ENCODE results near the gene ZNF582.
"Not testable (repeated sequence)": the region's sequence is repeated elsewhere in the genome, so short reads cannot be mapped to it uniquely, and the experiment has no call there.

Gene ZNF582

GRCh38 chr19:56351208-56351607 lies 42.1 kb downstream of the ZNF582 start:
- DNase-seq (ENCODE audit: low spot score): no peak

DNA sequence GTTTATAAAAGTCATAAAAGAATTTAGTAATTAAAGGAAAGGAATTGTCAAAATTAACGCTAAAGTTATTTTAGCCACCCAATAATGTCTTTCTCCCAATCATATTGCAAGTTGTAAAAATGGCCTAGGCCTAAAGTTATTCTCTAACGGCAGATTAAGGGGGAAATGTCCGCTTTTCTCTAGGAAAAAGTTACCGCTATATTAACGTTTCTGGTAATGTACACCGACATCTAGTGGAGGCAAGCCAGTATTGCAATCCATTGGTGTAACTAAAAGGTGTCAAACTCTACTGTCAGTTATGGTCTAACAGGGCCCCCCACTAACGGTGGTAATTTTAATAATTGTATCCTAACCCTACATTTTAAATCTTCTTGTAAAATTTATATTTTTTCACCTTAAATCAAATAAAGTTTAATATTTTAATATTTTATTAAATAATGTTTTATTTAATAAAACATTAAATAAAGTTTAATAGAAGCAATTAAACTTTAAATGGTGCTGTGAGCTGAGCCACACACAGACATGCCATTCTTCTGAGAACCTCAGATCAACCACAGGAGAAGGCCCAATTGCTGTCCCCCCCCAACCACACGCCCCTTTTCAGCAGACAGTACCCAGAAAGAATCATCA lies 42.8 kb downstream of the ZNF582 start:
- DNase-seq (ENCODE audit: low spot score): peak; percentile 5

- DNase-seq (ENCODE audit: low spot score): no peak
Observed at GRCh38 chr19:56348289-56348877, 45.0 kb downstream of the ZNF582 start.

- no peak for DNase-seq (ENCODE audit: low spot score)
Observed at GRCh38 chr19:56347163-56347778, 46.1 kb downstream of the ZNF582 start.

DNA sequence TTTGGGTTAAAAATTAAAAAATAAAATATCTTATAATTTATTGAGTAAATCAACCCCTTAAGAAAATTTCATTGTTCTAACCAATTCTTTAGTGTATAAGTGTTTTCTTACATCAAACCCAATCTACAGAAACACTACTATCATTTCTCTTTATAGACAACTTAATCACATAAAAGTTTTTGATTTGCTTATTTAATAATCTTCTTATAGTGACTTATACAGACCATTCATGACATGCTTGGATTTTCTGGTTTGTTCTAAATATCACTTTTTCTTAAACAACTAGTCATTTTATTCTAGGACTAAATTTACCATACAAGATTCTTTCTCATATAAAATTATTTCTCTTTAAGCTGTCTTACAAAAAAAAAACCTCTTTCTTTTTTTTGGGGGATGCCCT lies 51.4 kb downstream of the ZNF582 start:
- no peak for DNase-seq (ENCODE audit: low spot score)

DNA sequence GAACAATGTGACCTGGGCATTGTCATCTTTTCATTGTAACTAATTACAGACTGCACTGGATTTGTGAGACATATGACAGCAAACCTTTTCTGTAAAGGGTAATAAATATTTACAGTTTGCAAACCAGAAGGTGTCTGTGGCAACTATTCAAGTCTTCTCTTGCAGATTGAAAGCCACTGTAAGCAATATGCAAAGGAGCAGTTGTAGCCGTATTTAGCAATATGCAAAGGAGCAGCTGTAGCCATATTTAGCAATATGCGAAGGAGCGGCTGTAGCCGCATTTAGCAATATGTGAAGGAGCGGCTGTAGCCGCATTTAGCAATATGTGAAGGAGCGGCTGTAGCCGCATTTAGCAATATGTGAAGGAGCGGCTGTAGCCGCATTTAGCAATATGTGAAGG lies 54.3 kb downstream of the ZNF582 start:
- not testable (repeated sequence) for DNase-seq (ENCODE audit: low spot score)

- DNase-seq (ENCODE audit: low spot score): not testable (repeated sequence)
Observed at GRCh38 chr19:56337077-56337476, 56.3 kb downstream of the ZNF582 start.

- not testable (repeated sequence) for DNase-seq (ENCODE audit: low spot score)
Observed at GRCh38 chr19:56335371-56335770, 58.0 kb downstream of the ZNF582 start.

- peak; percentile 28 for DNase-seq (ENCODE audit: low spot score)
Observed at GRCh38 chr19:56333506-56333905, 59.8 kb downstream of the ZNF582 start.
